Embryonic facial prominence (tissue), 1 donor: ENCODE results near the gene RDH8.

ENCODE experiments used
- DNase-seq: peaks from one replicate; pipeline ENCODE4 v3.0.0-alpha.2; 2016; ENCODE audit errors: extremely low spot score

The RDH8 gene, protein sequence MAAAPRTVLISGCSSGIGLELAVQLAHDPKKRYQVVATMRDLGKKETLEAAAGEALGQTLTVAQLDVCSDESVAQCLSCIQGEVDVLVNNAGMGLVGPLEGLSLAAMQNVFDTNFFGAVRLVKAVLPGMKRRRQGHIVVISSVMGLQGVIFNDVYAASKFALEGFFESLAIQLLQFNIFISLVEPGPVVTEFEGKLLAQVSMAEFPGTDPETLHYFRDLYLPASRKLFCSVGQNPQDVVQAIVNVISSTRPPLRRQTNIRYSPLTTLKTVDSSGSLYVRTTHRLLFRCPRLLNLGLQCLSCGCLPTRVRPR

DNA sequence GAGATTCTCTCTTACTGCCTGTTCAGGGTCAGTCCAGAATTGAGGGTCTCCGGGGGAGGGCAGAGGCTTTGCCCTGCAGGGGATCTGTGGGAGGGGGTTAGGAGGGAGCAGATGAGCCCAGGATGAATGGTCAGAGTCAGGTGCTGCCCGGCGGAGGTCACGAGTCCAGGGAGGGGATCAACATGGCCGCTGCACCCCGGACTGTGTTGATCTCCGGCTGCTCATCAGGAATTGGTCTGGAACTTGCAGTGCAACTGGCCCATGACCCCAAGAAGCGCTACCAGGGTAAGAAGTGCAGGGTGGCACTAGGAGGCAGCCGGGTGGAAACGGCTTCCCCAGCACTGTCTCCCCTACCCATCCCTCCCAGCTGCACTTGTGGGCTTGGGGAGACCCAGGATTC, at the start of gene RDH8:
RDH8 (plus strand) TSS at position 168 of the 400 bp plus-strand sequence; CDS start at position 183, 15 bp downstream.
- no peak for DNase-seq

DNA sequence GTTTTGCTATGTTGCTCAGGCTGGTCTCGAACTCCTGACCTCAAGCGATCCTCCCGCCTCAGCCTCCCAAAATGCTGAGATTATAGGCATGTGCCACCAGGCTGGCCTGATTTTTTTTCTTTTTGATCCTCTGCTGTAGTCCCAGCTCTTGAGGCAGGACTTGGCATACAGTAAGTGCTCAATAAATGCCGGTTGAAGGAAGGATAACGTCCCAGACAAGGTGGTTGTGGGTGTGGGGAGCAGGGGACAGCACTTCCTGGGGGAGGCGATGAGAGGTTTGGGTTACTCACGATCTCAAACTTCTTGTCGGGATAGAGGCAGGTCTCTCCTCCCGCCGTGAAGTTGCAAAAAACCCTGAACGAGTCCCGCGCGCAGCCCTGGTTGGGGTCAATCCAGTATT, 47.3 kb upstream of the RDH8 start:
- DNase-seq, result no peak

DNA sequence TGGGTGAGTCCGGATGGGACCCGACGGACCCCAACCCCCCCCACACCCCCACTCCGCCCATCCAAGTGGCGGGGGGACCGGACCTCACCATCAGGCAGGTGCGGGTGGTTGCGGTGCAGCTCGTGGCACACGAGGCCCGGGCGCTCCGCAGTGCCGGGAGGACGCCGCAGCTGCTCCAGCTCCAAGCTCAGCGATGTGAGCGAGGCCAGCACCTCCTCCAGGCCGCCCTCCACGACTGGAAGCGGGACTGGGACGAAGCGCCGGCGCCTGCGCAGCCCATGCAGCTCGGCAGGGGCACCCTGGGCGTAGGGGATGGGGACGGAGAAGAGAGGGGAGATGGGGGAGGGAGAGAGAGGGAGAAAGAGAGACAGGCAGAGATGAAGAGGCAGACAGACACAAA, 46.8 kb upstream of the RDH8 start:
- DNase-seq, result no peak

DNA sequence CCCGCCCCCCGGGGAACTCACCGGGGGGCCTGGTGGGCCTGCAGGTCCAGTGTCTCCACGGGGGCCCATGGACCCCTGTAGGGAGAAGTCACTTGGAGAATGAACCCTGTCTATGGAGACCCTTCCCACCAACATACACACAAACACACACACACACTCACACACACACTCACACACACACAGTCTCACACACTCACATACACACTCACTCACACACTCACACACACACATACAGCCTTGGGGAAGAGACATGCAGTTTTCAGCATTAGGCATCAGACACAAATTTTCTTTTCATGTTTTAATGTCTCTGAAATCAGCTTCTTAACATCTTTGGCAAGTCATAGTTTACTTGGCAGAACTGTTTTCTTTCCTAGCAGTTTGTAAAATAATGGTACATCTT, 46.0 kb upstream of the RDH8 start:
- DNase-seq, result no peak

DNA sequence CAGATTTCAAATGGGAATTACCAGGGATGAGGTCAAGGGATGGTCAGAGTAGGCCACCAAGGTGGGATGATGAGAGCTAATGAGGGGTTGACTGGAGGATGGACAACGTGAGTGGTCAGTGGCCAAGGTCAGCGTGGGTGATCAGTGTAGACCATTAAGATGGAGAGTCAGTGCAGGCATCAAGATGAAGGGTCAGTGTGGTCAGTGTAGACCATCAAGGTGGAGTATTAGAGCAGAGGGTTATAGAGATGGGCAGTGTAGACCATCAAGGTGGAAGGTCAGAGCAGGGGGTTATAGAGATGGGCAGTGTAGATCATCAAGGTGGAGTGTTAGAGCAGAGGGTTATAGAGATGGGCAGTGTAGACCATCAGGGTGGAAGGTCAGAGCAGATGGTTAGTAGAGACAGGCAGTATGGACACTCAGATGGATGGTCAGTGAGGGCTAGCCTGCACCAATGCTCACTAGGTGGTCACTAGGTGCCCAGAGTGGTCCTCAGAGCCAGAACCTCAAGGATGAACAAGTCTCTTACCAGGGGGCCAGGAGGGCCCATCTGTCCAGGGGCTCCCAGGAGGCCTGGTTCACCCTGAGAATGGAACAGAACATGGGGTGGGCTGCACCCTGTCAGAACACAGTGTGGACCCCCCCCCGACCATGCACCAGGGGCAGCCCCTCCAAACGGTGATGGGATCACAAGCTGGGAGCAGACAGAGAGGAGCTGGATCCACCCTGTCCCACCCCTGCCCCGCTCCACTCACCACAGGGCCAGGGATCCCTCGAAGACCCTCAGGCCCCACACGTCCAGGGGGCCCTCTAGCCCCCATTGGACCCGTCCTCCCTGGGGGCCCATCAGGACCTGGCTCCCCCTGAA, 44.2 kb upstream of the RDH8 start:
- DNase-seq, result no peak

DNA sequence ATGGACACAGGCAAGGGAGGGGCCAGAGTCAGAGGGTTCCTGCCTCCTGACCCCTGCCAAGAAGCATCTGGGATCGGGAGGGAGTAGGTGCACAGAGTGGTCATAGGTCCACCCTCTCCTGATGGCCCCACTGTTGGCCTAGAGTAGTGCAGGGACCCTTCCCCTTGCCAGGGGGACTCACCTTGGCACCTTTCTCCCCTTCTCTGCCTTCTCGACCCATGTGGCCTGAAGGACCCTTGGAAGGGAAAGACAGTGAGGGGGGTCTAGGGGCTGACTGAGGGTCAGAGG, 43.7 kb upstream of the RDH8 start:
- DNase-seq, result no peak

DNA sequence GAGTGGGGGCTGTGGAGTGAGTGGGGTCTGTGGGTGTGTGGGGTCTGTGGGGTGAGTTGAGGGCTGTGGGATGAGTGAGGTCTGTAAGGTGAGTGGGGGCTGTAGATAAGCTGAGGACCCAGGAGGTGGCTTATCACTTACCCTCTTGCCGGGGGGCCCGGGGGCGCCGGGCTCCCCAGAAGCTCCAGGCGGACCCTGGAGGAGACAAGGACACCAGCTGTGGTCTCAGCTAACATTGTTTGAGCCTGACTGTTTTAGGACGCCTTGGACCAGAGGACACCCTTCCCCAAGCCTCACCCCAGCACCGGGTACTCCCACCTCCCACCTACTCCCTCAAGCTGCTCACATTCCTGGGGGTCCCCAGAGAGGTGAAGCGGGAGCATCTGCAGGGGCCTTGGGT, 42.8 kb upstream of the RDH8 start:
- no peak for DNase-seq

DNA sequence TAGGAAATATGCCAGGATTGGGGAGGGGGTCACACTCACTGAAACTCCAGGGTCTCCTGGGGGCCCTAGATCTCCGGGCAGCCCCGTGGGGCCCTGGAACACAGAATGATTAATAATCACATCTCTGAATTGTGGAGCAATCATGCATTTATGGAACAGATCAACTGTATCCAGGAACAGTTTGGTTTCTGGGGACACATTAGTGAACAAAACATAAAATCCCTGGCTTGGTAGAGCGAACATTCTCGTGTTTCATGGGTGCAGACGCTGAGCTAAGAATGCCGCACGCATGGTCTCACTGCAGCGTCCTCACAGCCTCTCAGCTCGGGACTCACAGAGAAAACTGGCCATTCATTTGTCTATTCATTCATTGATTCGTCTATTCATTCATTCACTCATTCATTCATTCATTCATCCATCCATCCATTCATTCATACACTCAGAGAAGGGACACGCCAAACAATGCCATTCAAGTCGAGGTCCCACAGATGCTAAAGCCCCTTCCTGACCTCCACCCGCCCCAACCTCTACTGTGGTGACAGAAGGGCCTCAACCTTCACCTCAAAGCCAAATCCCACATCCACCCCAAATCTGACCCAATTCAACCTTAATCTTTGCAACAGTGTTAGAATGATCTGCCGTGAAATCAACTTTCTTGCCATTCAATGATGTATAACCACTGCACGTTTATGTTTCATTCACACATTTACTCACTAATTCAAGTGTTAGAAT, 42.0 kb upstream of the RDH8 start:
- DNase-seq, result no peak

DNA sequence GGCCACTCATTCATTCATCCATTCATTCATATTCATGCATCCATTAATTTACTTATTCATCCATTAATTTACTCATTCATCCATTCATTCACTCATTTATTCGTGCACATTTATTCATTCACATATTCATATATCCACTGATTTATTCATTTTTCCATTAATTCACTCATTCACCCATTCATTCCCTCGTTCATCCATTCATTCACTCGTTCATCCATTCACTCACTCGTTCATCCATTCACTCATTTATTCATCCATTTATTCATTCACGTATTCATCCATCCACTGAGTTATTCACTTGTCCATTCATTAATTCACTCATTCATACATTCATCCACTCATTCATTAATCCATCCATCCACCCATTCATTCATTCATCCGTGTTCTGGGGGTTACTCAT, 41.2 kb upstream of the RDH8 start:
- no peak for DNase-seq

DNA sequence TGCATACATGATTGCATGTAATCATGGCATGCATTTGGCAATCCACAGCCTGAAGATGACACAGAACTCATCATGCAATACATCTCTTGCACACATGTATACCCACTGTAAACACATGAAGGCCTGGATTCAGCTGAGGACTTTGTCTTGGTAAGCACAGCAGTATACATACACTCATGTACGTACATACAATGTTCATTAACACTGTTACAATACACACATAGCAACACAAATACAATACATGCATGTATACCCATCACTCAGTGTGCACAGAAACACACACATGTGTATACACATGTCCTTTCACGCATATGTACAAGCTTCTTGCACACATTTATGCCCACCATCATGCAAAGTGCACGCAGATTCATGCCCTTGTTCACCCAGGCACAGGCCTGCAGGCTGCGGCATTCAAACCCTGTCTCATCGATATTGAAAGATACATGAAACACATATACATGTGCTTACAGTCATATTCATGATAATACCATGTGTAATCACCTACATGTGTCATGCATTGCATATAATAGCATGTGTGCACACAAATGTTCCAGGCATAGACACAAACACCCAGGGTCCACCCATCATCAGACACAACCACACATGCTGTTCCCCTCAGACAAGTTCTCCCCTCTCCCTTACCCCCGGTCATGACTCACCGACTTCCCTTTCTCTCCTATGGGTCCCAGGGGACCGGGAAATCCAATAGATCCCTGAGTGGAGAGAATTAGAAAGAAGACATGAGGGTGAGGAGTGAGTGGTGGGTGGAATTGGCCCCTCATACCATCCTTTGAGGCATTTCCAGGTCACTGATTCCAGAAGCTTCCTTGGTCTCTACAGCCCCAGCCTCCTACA, 31.6 kb upstream of the RDH8 start:
- DNase-seq, result no peak

DNA sequence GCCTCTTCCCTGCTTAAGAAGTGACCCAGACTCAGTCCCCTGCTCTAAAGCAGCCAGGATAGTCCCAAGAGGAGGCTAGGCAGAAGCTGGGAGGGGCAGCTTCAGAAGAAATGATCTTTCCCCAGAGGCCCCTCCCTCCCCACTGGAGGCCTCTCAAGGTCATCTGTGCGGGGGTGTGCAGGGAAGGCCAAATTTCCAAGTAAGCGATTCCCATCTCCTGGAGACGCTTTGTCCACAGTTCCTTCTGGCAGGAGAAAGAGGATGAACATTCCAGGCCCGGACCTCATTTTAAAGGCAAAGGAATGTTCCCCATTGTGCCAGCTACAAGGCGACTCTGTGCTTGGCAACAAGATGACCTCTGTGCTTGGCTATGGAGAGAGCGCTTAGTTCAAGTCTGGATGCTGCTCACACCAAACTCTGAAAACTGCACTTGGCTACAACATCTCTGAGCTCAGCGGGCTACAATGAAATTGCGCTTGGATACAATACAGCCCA, 26.4 kb upstream of the RDH8 start:
- no peak for DNase-seq

DNA sequence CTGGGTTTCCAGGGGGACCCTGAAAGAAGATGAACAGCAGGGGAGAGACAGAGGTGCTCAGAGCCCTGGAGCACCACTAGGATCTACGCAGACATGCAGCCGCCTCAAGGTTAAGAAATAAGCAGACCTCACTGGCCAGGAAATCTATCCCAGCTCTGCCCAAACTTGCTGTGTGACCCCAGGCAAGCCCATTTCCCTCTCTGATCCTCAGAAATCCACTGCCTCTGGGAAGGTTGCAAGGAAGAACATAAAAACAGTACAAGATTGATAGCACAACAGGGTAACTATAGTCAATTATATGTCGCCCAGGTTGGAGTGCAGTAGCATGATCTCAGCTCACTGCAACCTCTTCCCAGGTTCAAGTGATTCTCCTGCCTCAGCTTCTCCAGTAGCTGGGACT, 23.8 kb upstream of the RDH8 start:
- no peak for DNase-seq

DNA sequence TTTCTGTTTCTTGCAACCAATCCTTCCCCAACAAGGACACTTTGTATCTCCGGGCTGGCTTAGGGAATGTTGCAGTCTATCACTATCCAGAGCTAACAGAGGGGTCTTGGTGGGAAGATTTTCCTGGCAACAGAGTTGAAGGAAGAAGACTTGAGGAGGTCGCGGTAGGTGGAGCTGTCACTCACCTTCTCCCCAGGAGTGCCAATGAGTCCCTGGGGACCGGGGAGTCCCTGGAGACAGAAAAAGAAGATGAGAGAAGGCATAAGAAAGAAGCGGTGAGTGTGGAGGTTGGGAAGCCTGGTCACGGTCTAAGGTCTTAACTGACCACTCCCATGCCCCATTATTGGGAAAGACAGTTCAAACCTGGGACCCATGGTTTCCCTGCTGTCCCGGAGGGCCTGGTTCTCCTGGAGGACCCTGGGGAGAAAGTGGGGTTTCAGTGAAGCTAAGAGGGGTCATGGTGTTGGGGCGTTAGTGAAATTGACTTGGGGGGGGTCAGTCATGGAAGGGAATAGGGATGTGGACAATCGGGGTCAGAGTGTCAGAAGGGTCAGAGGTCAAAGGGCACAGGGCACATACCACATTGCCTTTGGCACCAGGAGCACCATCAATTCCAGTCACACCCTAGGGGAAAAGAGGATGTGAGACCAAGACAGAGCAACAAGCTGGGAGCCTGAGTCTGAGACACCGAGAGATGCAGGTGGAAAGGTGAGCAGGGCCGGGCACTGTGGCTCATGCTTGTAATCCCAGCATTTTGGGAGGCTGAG, 21.7 kb upstream of the RDH8 start:
- no peak for DNase-seq

DNA sequence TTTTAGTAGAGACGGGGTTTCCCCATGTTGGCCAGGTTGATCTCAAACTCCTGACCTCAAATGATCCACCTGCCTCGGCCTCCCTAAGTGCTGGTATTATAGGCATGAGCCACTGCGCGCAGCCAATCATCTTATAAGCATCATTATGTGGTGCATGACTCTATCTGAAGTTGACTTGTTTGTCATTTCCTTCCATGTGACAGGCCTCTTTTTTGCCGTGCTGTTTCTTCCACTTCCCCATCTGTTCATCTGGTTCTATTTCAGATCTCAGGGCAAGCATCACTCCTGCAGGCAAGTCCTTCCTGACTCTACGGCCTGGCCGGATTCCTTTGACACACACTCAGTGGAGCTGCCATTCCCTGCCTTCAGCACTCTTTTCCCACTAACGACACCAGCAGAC, 18.2 kb upstream of the RDH8 start:
- no peak for DNase-seq

DNA sequence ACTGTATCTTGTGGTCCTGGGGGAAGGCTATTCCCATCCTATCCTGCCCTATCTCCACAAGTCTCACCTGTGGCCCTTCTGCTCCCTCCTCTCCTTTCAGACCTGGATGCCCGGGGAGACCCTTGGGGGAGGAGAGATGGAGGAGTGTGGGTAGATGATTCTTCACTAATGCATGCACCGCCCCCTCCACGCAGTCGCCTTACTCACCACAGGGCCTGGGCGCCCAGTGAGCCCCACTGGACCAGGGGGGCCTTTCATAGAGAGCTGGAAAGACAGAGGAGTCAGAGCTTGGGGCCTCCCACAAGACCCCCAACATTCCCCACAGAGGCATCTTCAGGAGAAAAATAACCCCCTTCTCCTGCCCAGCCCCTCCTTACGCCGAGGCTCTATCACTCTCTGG, 17.3 kb upstream of the RDH8 start:
- no peak for DNase-seq

DNA sequence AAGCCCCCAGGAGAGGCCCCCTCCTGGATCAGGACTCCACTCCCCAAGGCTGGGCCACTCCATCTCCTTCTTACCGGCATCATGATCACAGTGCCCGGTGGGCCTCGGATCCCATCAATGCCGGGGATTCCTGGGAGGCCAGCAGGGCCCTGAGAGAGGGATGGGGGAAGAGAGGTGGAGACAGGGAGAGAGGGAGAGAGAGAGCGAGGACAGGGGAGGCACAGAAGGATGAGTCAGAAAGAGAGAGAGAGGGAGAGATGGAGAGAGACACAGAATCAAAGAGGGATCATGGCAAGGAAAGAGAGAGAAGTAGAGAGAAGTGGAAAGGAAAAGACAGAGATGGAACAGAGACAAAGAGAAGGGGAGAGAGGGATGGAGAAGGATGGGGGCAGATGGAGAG, 16.7 kb upstream of the RDH8 start:
- DNase-seq, result no peak

DNA sequence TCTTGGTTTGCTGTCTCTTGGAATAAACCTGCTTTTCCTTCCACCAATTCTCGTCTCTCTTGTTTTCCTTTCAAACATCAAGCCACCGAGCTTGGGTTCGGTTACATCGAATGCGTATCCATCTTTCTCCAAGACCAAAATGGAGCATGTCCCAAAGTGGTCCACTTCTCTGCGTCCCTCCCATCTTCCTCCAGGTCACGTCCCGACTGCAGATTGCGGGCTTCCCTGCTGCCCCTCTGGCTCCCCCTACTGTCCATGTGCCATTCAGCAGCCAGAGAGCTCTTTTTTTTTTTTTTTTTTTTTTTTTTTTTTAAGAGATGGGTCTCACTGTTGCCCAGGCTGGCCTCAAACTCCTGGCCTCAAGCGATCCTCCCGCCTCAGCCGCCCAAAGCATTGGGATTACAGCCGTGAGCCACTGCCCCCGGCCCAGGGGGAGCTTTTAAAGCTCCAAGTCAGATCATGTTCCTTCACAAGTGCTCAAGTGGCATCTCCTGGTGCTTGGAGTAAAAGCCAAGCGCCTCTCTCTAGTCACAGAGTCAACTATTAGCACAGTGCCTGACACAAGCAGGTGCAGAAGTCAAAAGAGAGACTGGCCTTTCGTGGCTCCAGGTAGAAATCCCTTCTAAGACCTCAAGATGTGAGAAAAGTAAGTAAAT, 13.0 kb upstream of the RDH8 start:
- DNase-seq, result no peak

DNA sequence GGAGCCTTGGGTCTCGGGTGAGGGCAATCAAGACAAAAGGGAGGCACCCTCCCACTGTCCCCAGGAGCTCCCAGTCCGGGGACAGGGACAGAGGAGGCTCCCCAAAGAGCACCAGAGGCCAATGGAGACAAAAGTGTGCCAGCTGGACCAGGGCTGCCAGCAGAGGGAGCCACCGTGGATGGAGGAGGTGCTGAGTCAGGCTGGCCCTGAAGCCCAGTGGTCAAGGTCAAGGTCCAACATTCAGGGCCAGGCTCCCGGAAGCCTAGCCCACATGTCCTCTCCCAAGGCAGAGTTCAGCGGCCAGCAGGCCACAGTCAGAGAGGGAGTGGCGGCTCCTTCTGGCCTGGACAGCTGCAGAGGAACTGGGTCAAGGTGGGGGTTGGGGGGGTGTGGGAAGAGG, 11.4 kb upstream of the RDH8 start:
- no peak for DNase-seq

DNA sequence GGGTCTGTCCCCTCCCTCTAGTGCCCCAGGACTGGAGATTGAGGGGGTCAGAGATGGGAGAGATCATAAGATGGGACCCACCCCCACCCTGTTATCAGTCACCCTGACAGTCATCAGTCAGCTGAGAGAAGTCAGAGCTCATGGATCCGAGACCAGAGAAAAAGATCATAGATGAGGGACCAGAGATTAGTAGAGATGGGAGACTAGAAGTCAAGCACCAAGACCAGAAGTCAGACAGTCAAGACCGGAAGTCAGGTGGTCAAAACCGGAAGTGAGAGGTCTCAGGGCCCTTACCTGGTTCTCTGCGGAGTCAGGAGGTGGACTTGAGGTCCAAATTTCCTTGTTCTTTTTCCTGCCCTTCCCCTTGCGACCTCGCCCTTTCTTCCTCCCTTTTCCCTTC, 10.0 kb upstream of the RDH8 start:
- DNase-seq, result no peak

DNA sequence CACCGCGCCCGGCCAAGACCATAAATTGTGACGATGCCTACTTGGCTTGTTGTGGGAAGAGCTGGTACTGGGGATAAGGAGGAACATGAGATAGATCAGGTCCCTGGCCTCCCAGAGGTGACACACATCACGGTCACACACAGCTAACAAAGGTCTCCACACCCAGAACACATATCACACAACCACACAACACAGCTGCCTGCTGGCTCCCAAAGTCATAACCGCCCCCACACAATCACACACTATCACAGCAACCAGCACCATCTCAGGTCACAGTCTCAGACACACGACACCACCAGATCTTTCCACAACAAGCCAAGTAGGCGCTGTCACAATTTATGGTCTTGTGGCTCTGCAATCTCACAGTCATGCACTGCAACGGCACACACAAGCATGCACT, 8.7 kb upstream of the RDH8 start:
- DNase-seq, result no peak
